ENCODE results near the gene CLIC5. TPM values are rescaled to one million over a fixed set of nuclear protein-coding genes. Genes with fewer than 3 reads are reported as not detected.

The CLIC5 gene
- polyA plus RNA-seq, 1 experiment: not detected

DNA sequence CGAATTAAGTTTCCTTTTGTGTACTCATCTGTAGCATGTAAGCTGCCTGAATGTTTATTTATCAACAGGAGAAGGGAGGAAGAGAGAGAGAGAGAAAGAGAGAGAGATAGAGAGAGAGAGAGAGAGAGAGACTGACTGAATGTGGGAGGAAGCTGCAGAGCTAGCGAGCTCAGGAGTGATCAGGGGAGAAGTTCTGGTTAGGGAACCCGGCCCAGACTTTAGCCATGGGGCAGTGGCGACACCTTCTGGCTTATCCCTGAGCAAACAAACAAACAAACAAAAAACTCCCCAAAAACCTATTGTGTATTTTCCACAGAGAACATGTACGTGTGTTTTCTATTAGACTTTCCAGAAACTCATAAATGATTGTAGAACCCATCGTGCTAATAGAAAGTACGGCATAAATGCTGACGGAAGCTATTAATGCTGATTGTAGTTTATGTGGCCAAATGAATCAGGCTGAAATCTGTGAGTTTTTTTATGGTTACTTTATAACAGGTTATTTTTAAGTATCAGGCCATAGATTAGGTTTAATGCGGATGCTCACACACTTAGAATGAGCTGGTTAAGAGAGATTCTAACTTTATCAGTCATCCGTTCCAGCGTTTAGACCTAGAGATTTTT lies 92.8 kb downstream of the CLIC5 start:
- POLR2A ChIA-PET: no interaction called here
- Histone ChIP-seq H3K27ac (ENCODE audit: low read depth, low read length) (no peak overlapping the region), H3K9me3 (ENCODE audit: control insufficient read depth, insufficient read depth, low read length) (no peaks in the 10 kb centered on the region), H3K4me3 (ENCODE audit: low read depth, low read length) (no peak overlapping the region), H3K27me3 (ENCODE audit: control insufficient read depth, insufficient read depth, low read length) (no peaks in the 10 kb centered on the region)
- peak; percentile 16 for DNase-seq (ENCODE audit: low read depth, low spot score)
- CTCF ChIA-PET: interaction anchor here (0.6 to 3.9 kb wide), 25 partner anchors 8 to 1491 kb away, joined by 3 to 39 read pairs (median 5); no protein-coding TSS in a partner anchor
- TF ChIP-seq, protein P1, sequence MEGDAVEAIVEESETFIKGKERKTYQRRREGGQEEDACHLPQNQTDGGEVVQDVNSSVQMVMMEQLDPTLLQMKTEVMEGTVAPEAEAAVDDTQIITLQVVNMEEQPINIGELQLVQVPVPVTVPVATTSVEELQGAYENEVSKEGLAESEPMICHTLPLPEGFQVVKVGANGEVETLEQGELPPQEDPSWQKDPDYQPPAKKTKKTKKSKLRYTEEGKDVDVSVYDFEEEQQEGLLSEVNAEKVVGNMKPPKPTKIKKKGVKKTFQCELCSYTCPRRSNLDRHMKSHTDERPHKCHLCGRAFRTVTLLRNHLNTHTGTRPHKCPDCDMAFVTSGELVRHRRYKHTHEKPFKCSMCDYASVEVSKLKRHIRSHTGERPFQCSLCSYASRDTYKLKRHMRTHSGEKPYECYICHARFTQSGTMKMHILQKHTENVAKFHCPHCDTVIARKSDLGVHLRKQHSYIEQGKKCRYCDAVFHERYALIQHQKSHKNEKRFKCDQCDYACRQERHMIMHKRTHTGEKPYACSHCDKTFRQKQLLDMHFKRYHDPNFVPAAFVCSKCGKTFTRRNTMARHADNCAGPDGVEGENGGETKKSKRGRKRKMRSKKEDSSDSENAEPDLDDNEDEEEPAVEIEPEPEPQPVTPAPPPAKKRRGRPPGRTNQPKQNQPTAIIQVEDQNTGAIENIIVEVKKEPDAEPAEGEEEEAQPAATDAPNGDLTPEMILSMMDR (IDR thresholded peaks at IDR 0.05; ENCODE audit: low read depth, low read length): peak; percentile 77

DNA sequence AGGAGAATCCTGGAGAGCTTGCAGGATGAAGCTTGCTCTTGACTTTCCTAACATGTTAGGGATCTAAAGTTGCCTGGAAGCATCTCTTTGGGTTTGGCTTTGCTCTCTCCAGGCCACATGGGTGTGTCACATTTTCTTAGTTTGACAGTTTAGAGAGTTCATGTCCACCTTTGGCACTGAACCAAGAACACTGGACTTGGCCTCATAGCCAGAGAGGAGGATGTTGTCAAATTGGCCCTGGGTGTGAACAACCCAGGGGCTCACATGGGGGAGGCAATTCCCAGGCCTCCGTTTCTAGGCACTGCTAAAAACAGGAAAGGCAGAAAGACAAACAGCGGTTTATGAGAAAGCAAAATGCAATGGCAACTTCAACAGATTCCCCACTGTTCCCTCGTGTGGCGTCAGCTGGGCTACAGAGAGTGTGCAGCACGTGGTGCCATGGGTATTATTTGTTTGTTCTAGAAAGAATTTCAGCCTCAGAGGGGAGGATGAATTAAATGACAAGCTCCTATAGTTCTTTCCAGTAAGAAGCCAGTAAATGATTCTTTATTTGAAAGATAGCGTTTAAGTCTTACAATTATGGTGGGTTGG lies 93.9 kb downstream of the CLIC5 start:
- Histone ChIP-seq H3K9me3 (ENCODE audit: control insufficient read depth, insufficient read depth, low read length) (no peaks in the 10 kb centered on the region), H3K4me3 (ENCODE audit: low read depth, low read length) (no peak overlapping the region), H3K27me3 (ENCODE audit: control insufficient read depth, insufficient read depth, low read length) (no peaks in the 10 kb centered on the region), H3K27ac (ENCODE audit: low read depth, low read length) (no peak overlapping the region)
- TF ChIP-seq, protein P1 (IDR thresholded peaks at IDR 0.05; ENCODE audit: low read depth, low read length): no peak
- no peak for DNase-seq (ENCODE audit: low read depth, low spot score)
- CTCF ChIA-PET: interaction anchor here (0.8 to 3.9 kb wide), 13 partner anchors 9 to 1490 kb away, joined by 3 to 39 read pairs (median 6); no protein-coding TSS in a partner anchor
- POLR2A ChIA-PET: no interaction called here

DNA sequence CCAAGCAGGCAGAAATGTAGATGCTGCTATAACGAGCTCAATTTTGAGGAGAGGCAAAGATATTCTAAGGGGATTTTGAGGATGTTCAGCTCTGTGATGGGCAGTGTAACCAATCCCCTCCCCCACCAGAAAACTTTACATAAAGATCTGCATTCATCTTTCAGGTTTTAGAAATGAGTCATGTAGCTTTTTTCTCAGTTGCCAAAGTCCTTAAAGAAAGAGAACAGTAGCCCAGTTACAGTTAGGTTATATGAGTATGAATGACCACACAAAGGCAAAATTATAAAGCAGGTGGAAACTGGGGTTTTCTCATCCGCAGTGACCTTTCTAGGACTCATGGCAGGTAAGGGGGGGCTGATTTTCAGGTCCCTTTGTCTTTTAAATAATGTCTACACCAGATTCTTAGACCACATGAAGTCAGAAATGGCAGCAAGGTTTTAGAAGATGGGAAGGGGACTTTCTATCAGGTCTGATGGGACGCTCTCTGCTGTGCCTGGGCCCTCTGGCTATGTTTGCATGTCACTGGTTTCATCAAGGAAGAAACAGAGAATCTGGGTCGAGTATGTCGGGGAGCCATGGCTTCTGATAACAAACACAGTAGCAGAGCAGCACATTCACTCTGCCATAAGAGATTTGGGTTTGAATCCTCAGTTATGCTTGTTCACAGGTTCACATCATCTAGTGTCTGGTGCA lies 94.7 kb downstream of the CLIC5 start:
- Histone ChIP-seq H3K9me3 (ENCODE audit: control insufficient read depth, insufficient read depth, low read length) (no peaks in the 10 kb centered on the region), H3K27me3 (ENCODE audit: control insufficient read depth, insufficient read depth, low read length) (no peaks in the 10 kb centered on the region), H3K4me3 (ENCODE audit: low read depth, low read length) (no peak overlapping the region), H3K27ac (ENCODE audit: low read depth, low read length) (no peak overlapping the region)
- ChIA-PET POLR2A (no interaction called here), CTCF (interaction anchor here (0.6 to 3.9 kb wide), 4 partner anchors 10 to 1445 kb away, joined by 3 to 23 read pairs (median 7); no protein-coding TSS in a partner anchor)
- TF ChIP-seq, protein P1 (IDR thresholded peaks at IDR 0.05; ENCODE audit: low read depth, low read length): no peak
- DNase-seq (ENCODE audit: low read depth, low spot score): no peak

DNA sequence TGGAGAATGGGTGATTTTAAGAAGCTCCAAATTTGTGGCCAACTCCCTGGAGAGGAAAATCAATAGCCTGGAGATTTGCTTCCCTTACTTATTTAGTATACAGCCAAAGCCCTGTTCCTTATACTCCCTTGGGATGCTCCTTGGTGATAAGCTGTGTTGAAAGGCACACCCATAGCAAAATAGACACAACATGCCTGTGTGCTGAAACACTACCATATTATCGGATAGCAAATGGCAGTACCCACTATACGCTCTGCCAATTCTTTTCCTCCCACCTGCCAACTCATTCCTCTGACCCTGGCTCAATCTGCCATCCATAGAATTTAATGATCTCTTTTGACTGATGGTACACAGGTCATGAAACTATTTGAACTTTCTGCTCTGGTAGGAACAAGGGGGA lies 98.2 kb downstream of the CLIC5 start:
- ChIA-PET POLR2A (no interaction called here), CTCF (interaction anchor here (0.6 to 1.8 kb wide), 2 partner anchors 14 to 133 kb away, joined by 3 read pairs; no protein-coding TSS in a partner anchor)
- Histone ChIP-seq H3K9me3 (ENCODE audit: control insufficient read depth, insufficient read depth, low read length) (no peaks in the 10 kb centered on the region), H3K4me3 (ENCODE audit: low read depth, low read length) (no peak overlapping the region), H3K27me3 (ENCODE audit: control insufficient read depth, insufficient read depth, low read length) (no peaks in the 10 kb centered on the region), H3K27ac (ENCODE audit: low read depth, low read length) (no peak overlapping the region)
- TF ChIP-seq, protein P1 (IDR thresholded peaks at IDR 0.05; ENCODE audit: low read depth, low read length): no peak
- no peak for DNase-seq (ENCODE audit: low read depth, low spot score)

DNA sequence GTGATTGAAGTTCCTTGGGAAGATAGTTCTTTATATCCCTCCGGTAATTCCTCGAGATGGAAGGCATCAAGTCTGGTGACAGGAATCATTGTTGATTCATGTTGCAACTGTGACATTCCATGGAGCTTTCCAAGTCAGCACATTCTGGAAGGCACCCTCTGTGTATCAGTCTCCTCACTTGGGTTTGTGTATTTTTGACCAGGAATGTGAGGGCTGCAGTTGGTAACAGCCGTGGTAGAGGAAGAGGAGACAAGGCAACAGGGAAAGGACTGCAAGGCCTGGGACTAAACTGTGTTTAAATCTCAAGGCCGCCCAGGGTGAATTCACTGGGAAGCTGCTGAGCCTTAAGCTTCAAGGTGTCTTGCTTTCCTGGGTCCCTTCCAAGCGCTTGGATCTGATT lies 99.0 kb downstream of the CLIC5 start:
- Histone ChIP-seq H3K4me3 (ENCODE audit: low read depth, low read length) (no peak overlapping the region), H3K27me3 (ENCODE audit: control insufficient read depth, insufficient read depth, low read length) (no peaks in the 10 kb centered on the region), H3K9me3 (ENCODE audit: control insufficient read depth, insufficient read depth, low read length) (no peaks in the 10 kb centered on the region), H3K27ac (ENCODE audit: low read depth, low read length) (no peak overlapping the region)
- POLR2A ChIA-PET: no interaction called here
- CTCF ChIA-PET: interaction anchor here (1.8 kb wide), 1 partner anchor 14 kb away, joined by 3 read pairs; no protein-coding TSS in a partner anchor
- DNase-seq (ENCODE audit: low read depth, low spot score): no peak
- TF ChIP-seq, protein P1 (IDR thresholded peaks at IDR 0.05; ENCODE audit: low read depth, low read length): no peak

Measured in AG04450 (cell line).